ENCODE data around the gene CLIC4. TPM values are rescaled to one million over a fixed set of nuclear protein-coding genes. Genes with fewer than 3 reads are reported as not detected.

CLIC4 gene
- total and polyA plus RNA-seq, 11 donors, result 111 to 917 (median 387) TPM

DNA sequence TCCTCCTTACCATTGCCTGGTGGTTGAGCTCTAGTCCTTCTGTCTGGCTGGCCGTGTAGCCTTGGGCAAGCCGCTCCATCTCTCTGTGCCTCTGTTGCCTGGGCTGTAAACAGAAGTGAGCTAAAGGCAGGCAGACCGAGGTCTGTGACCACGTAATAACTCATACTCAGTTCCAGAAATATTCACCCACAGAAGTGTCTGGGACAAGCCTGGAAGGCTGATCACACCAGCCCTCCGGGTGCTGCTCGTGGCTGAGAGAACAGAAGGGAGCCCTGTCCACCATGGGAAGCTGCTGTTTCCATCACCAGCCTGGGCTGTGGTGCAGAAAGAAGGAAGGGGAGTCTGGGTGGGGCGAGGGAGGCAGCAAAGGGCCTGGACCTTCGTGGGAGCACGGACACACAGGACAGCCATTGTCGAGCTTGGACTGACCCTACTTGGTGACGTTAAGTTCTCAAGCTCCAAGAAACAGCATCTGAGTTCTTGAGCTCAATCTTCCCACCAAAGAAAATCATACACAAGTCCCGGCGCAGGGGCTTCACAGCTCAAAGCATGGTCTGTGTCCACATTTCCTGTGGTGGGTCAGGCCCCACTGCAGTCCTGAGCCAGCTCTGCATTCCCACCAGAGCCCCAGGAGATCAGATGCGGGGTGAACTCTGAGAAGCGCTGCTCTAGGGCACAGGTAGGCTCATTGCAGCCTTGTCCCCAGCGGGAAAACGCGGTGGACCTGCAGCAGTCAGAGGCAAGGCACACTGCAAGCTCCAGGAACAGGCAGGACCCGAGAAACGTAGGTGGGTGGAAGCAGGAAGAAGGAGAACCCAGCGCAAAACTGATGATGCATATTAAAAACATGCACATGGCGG, 123.0 kb downstream of the CLIC4 start:
- 75 to 82% (median 80%) methylated on average over 17 to 22 of the region's 22 CpGs for WGBS, 4 donors
- intact Hi-C loops (cut with DNase I), result no loop called here
- Histone ChIP-seq H3K9me3 (no peaks in the 10 kb centered on the region), H3K4me3 (no peak overlapping the region), H3K36me3 (no peaks in the 10 kb centered on the region), H3K4me1 (peaks cover 0 to 23% (median 0%) of the 10 kb centered on the region in 12 donors), H3K27ac (no peak overlapping the region), H3K27me3 (peaks cover 0 to 46% (median 14%) of the 10 kb centered on the region in 9 donors)
- no peak for TF ChIP-seq POLR2A (IDR thresholded peaks at IDR 0.05)
- TF ChIP-seq, protein P1, sequence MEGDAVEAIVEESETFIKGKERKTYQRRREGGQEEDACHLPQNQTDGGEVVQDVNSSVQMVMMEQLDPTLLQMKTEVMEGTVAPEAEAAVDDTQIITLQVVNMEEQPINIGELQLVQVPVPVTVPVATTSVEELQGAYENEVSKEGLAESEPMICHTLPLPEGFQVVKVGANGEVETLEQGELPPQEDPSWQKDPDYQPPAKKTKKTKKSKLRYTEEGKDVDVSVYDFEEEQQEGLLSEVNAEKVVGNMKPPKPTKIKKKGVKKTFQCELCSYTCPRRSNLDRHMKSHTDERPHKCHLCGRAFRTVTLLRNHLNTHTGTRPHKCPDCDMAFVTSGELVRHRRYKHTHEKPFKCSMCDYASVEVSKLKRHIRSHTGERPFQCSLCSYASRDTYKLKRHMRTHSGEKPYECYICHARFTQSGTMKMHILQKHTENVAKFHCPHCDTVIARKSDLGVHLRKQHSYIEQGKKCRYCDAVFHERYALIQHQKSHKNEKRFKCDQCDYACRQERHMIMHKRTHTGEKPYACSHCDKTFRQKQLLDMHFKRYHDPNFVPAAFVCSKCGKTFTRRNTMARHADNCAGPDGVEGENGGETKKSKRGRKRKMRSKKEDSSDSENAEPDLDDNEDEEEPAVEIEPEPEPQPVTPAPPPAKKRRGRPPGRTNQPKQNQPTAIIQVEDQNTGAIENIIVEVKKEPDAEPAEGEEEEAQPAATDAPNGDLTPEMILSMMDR (IDR thresholded peaks at IDR 0.05), result no peak
- no peak for ATAC-seq
- DNase-seq, result no peak

DNA sequence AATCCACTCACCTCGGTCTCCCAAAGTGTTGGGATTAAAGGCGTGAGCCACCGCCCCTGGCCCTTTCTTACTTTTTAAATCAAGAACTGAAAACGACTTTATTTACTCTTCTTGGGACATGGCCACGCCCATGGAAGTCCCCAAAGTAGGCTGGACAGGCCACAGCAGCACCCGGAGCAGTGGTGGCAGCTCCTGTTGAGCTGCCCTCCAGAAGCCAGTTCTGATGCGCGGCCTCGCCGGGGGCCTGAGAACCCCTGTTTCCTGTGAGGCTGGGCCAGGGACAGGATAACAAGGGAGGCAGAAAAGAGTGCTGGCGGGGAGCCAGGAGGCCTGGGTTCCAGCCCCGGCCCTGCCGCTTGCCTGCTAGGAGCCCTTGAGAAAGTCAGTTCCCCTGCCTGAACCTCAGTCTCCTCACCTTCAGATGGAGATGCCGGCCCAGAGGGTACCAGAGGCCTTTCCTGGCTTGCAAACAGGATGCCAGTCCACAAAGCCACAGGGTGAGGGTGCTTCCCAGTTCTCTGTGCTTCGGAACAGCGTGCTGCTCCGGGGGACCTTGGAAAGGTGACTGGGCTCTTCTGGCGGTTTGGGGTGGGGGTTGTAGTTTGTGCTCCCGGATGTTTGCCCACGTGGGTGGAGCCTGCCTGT, 125.4 kb downstream of the CLIC4 start:
- ATAC-seq, result no peak
- TF ChIP-seq POLR2A (IDR thresholded peaks at IDR 0.05), result no peak
- TF ChIP-seq, protein P1 (IDR thresholded peaks at IDR 0.05), result no peak
- WGBS, 4 donors, result 36 to 58% (median 55%) methylated on average over 18 to 20 of the region's 20 CpGs
- Histone ChIP-seq H3K27me3 (peaks cover 0 to 51% (median 14%) of the 10 kb centered on the region in 9 donors), H3K9me3 (no peaks in the 10 kb centered on the region), H3K36me3 (no peaks in the 10 kb centered on the region), H3K27ac (no peak overlapping the region), H3K4me3 (no peak overlapping the region), H3K4me1 (peaks cover 0 to 20% (median 0%) of the 10 kb centered on the region in 12 donors)
- no peak for DNase-seq
- intact Hi-C loops (cut with DNase I), result no loop called here

DNA sequence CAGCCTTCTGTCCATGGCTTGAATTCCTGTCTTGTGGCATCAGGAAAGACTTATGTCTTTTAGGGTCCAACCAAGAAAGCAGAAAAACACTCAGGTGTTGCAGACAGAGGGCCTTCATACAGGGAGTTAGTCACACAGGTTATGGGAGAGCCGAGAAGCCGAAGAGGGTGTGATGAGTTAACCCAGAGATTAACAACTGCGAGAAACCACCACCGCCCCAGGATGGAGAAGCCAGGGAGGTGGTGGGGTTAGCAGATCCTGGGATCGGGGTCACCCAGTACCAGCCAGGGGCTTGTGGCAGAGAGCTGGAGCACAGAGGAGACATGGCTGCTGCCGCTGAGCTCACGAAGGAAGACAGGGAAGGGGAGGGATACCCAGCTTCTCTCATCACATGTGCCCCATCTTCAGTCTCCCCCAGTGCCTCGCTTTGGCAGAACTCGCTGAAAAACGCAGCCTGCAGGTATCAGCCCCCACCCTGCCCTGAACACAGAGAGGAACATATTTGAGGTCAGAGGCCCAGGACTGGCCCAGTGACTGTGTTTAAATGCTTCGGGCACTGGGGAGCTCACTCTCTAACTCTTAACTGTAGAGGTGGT, 126.2 kb downstream of the CLIC4 start:
- 88 to 93% (median 90%) methylated on average over 11 of the region's 11 CpGs for WGBS, 4 donors

More for the DNA sequence above, 126.2 kb downstream of the CLIC4 start:
- no peak for DNase-seq
- intact Hi-C loops (cut with DNase I), result no loop called here
- Histone ChIP-seq H3K36me3 (no peaks in the 10 kb centered on the region), H3K27ac (no peak overlapping the region), H3K9me3 (no peaks in the 10 kb centered on the region), H3K4me3 (no peak overlapping the region), H3K4me1 (peaks cover 0 to 20% (median 0%) of the 10 kb centered on the region in 12 donors), H3K27me3 (peaks cover 0 to 49% (median 14%) of the 10 kb centered on the region in 9 donors)
- TF ChIP-seq, protein P1 (IDR thresholded peaks at IDR 0.05), result no peak
- TF ChIP-seq POLR2A (IDR thresholded peaks at IDR 0.05), result no peak
- no peak for ATAC-seq
